Gastroesophageal sphincter (tissue), 4 donors: Measurements from ENCODE around the gene CTNND2. TPM values are rescaled to one million over a fixed set of nuclear protein-coding genes. Genes with fewer than 3 reads are reported as not detected.

Experiments
- ATAC-seq: fragments of 150-250 bp; one replicate; pipeline ENCODE4 v1.9.1; 2016; ENCODE audit warnings: mild to moderate bottlenecking, moderate library complexity
- H3K27ac ChIP-seq, 4 donors: fragments of 200-600 bp; sonication (generic) in 3 of 4; 1 replicate in 3 of 4; 2 replicates in 1 of 4; pipeline ENCODE4 v1.5.1; 2016 to 2019
- H3K27me3 ChIP-seq: fragments of 200-600 bp; sonication (generic); one replicate; pipeline ENCODE4 v1.5.1; 2019
- H3K36me3 ChIP-seq, 2 donors: fragments of 200-600 bp; sonication (generic); one replicate each; pipeline ENCODE4 v1.5.1; 2019; ENCODE audit warnings: control low read depth in 1 of 2
- H3K4me1 ChIP-seq, 3 donors: fragments of 200-600 bp; sonication (generic); 1 replicate in 2 of 3; 2 replicates in 1 of 3; pipeline ENCODE4 v1.5.1; 2016 to 2019; ENCODE audit warnings: control low read depth in 2 of 3
- H3K4me3 ChIP-seq, 2 donors: fragments of 200-600 bp; sonication (generic); one replicate each; pipeline ENCODE4 v1.5.1; 2019; ENCODE audit warnings: mild to moderate bottlenecking in 1 of 2, moderate library complexity in 1 of 2
- H3K9me3 ChIP-seq, 3 donors: fragments of 200-600 bp; sonication (generic); one replicate each; pipeline ENCODE4 v1.5.1; 2017 to 2019; ENCODE audit warnings: control low read depth in 2 of 3
- CTCF ChIP-seq, 4 experiments: fragments of 200-600 bp in 2 of 4; fragments of 450-650 bp in 2 of 4; sonication (generic) in 1 of 4; IDR thresholded peaks; one replicate each; pipeline ENCODE4 v1.5.1; 2017 to 2019; ENCODE audit warnings: antibody characterized with exemption in 4 of 4, mild to moderate bottlenecking in 2 of 4, moderate library complexity in 2 of 4
- EP300 ChIP-seq: sonication (generic); formaldehyde crosslinking; IDR thresholded peaks from one replicate; pipeline ENCODE4 v1.6.1; 2017; ENCODE audit warnings: antibody characterized with exemption, mild to moderate bottlenecking
- POLR2A ChIP-seq, 2 donors: fragments of 450-650 bp; IDR thresholded peaks; one replicate each; pipeline ENCODE4 v1.6.1; 2017; ENCODE audit warnings: antibody characterized with exemption in 2 of 2, mild to moderate bottlenecking in 2 of 2, moderate library complexity in 1 of 2
- POLR2AphosphoS5 ChIP-seq: sonication (generic); formaldehyde crosslinking; IDR thresholded peaks from one replicate; pipeline ENCODE4 v1.6.1; 2017; ENCODE audit warnings: antibody characterized with exemption
- WGBS, 2 donors: methylation state at CpG; one replicate each; pipeline ENCODE4 v1.1.5; 2018; ENCODE audit warnings: low coverage in 1 of 2; 5-methylcytosine and 5-hydroxymethylcytosine counted together
- total RNA-seq, 4 donors: library from RNA; depleted of rRNA; stranded (reverse); fragments of >200 nt; gene quantifications; one replicate each; pipeline ENCODE4 v1.1.0, GENCODE V29; 2016

CTNND2 gene
- total RNA-seq, 4 donors from 2014 or later: 0.40 to 3.1 (median 1.9) TPM

DNA sequence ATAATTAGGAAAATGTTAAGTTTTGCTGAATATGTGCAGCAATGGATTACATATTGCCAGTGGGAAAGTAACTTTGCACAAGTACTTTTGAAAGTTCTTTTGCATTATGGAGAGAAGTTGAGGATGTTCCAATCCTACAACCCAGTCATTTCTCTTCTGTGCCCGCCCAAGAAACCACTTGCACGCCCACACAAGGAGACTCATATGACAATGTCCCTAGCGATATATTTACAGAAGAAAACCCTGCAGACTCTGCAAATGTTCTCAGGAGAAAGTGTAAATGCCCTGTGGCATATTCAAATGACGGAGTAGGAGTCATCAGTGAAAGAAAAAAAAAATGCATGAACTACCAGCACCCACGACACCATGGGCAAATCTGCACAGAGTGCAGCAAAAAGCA, 356.5 kb downstream of the CTNND2 start:
- H3K4me3 ChIP-seq: no peak overlapping the region
- H3K9me3 ChIP-seq: no peaks in the 10 kb centered on the region
- H3K4me1 ChIP-seq: no peaks in the 10 kb centered on the region
- TF ChIP-seq POLR2AphosphoS5 (no peak), EP300 (no peak), CTCF (IDR thresholded peaks at IDR 0.05) (no peak)
- H3K36me3 ChIP-seq: no peaks in the 10 kb centered on the region
- H3K27ac ChIP-seq: no peak overlapping the region
- WGBS, 2 donors: 73 to 86% methylated on average over 4 to 5 of the region's 5 CpGs
- no peaks in the 10 kb centered on the region for H3K27me3 ChIP-seq
- ATAC-seq: no peak

- ATAC-seq: no peak
- H3K4me1 ChIP-seq: no peaks in the 10 kb centered on the region
- H3K27ac ChIP-seq: no peak overlapping the region
- no peaks in the 10 kb centered on the region for H3K9me3 ChIP-seq
- H3K36me3 ChIP-seq: no peaks in the 10 kb centered on the region
- no peaks in the 10 kb centered on the region for H3K27me3 ChIP-seq
- H3K4me3 ChIP-seq: no peak overlapping the region
- TF ChIP-seq CTCF (IDR thresholded peaks at IDR 0.05) (no peak), EP300 (no peak), POLR2AphosphoS5 (no peak), POLR2A (IDR thresholded peaks at IDR 0.05) (no peak)
- WGBS, 2 donors: 94% methylated on average over 5 of the region's 5 CpGs; no CpG with 5 or more reads in 1 of the 2 donors
Measured at GRCh38 chr5:11547140-11547539, 357.1 kb downstream of the CTNND2 start.

GRCh38 chr5:11540112-11540511, 364.1 kb downstream of the CTNND2 start:
- Histone ChIP-seq H3K36me3 (no peaks in the 10 kb centered on the region), H3K27ac (no peak overlapping the region), H3K4me3 (no peak overlapping the region), H3K4me1 (no peaks in the 10 kb centered on the region), H3K9me3 (no peaks in the 10 kb centered on the region), H3K27me3 (no peaks in the 10 kb centered on the region)
- no peak for ATAC-seq
- 65 to 90% methylated on average over 4 to 5 of the region's 5 CpGs for WGBS, 2 donors
- TF ChIP-seq EP300: no peak
- TF ChIP-seq CTCF (IDR thresholded peaks at IDR 0.05): no peak
- no peak for TF ChIP-seq POLR2AphosphoS5

GRCh38 chr5:11531811-11532555, 372.3 kb downstream of the CTNND2 start:
- Histone ChIP-seq H3K27me3 (no peaks in the 10 kb centered on the region), H3K27ac (no peak overlapping the region), H3K9me3 (no peaks in the 10 kb centered on the region), H3K36me3 (no peaks in the 10 kb centered on the region), H3K4me3 (no peak overlapping the region), H3K4me1 (no peaks in the 10 kb centered on the region)
- 32 to 41% methylated on average over 4 of the region's 4 CpGs for WGBS, 2 donors
- TF ChIP-seq CTCF (IDR thresholded peaks at IDR 0.05): no peak
- no peak for TF ChIP-seq POLR2A (IDR thresholded peaks at IDR 0.05)
- TF ChIP-seq EP300: no peak
- TF ChIP-seq POLR2AphosphoS5: no peak
- ATAC-seq: no peak

GRCh38 chr5:11528720-11529119, 375.5 kb downstream of the CTNND2 start:
- H3K4me3 ChIP-seq: no peak overlapping the region
- ATAC-seq: no peak
- H3K27ac ChIP-seq: no peak overlapping the region
- TF ChIP-seq EP300 (no peak), CTCF (IDR thresholded peaks at IDR 0.05) (no peak), POLR2A (IDR thresholded peaks at IDR 0.05) (no peak), POLR2AphosphoS5 (no peak)
- no peaks in the 10 kb centered on the region for H3K27me3 ChIP-seq
- H3K4me1 ChIP-seq: no peaks in the 10 kb centered on the region
- 50 to 70% methylated on average over 1 to 4 of the region's 7 CpGs for WGBS, 2 donors
- H3K36me3 ChIP-seq: no peaks in the 10 kb centered on the region
- H3K9me3 ChIP-seq: no peaks in the 10 kb centered on the region
